CD8-positive, alpha-beta memory T cell (primary cell): Measurements from ENCODE around the gene ZIC1. TPM values are rescaled to one million over a fixed set of nuclear protein-coding genes. Genes with fewer than 3 reads are reported as not detected.

ENCODE experiments used
- CTCF ChIA-PET: fragments of 350-600 bp; sonication (Branson Sonifier 250); formaldehyde crosslinking; loops from one replicate; lab custom pipeline; 2021; ENCODE audit warnings: antibody characterized with exemption; lab: Charles Lee
- POLR2A ChIA-PET: fragments of 350-600 bp; sonication (Branson Sonifier 250); formaldehyde crosslinking; loops from one replicate; lab custom pipeline; 2021; ENCODE audit warnings: antibody characterized with exemption; lab: Charles Lee
- DNase-seq, 5 donors: peaks; one replicate each; pipeline versions ENCODE4 v3.0.0 to v3.0.0-alpha.2; 2020 to 2022; ENCODE audit warnings: mixed read lengths in 1 of 5
- H3K27ac ChIP-seq: one replicate; pipeline ENCODE4 v1.7.0; 2013; ENCODE audit warnings: low read depth, mild to moderate bottlenecking, low read length, moderate library complexity
- H3K27me3 ChIP-seq: 2 replicates; pipeline ENCODE4 v1.7.0; 2013; ENCODE audit warnings: low read length, mild to moderate bottlenecking; ENCODE audit not compliant: insufficient read depth, poor library complexity, severe bottlenecking
- H3K36me3 ChIP-seq: 2 replicates; pipeline ENCODE4 v1.7.0; 2013; ENCODE audit warnings: mild to moderate bottlenecking, low read length, moderate library complexity; ENCODE audit not compliant: insufficient read depth
- H3K4me1 ChIP-seq: 2 replicates; pipeline ENCODE4 v1.7.0; 2013; ENCODE audit warnings: mild to moderate bottlenecking, low read length, moderate library complexity; ENCODE audit not compliant: insufficient read depth
- H3K4me3 ChIP-seq: 2 replicates; pipeline ENCODE4 v1.7.0; 2013; ENCODE audit warnings: mild to moderate bottlenecking, low read length
- H3K9me3 ChIP-seq: 2 replicates; pipeline ENCODE4 v1.7.0; 2013; ENCODE audit warnings: mild to moderate bottlenecking, low read length
- H3K27ac Mint-ChIP-seq, 8 donors: one replicate each; pipeline ENCODE4 v1.8.0; 2020 to 2021; ENCODE audit warnings: mixed read lengths in 8 of 8, mild to moderate bottlenecking in 6 of 8, inconsistent platforms in 3 of 8, moderate library complexity in 3 of 8
- H3K27me3 Mint-ChIP-seq, 2 donors: one replicate each; pipeline ENCODE4 v1.8.0; 2020 to 2021; ENCODE audit warnings: mixed read lengths in 2 of 2, mild to moderate bottlenecking in 1 of 2, moderate library complexity in 1 of 2
- H3K36me3 Mint-ChIP-seq, 3 donors: one replicate each; pipeline ENCODE4 v1.8.0; 2020 to 2021; ENCODE audit warnings: mixed read lengths in 3 of 3, inconsistent platforms in 1 of 3, mild to moderate bottlenecking in 1 of 3
- H3K4me1 Mint-ChIP-seq, 3 donors: one replicate each; pipeline ENCODE4 v1.8.0; 2020 to 2021; ENCODE audit warnings: mixed read lengths in 3 of 3, inconsistent platforms in 1 of 3, mild to moderate bottlenecking in 1 of 3
- H3K4me3 Mint-ChIP-seq, 7 donors: one replicate each; pipeline ENCODE4 v1.8.0; 2020 to 2021; ENCODE audit warnings: mixed read lengths in 7 of 7, mild to moderate bottlenecking in 6 of 7, moderate library complexity in 4 of 7, inconsistent platforms in 2 of 7
- H3K9me3 Mint-ChIP-seq, 5 donors: one replicate each; pipeline ENCODE4 v1.8.0; 2020 to 2022; ENCODE audit warnings: mixed read lengths in 5 of 5, mild to moderate bottlenecking in 3 of 5, moderate library complexity in 2 of 5, inconsistent platforms in 1 of 5
- polyA plus RNA-seq: library from polyadenylated mRNA; unstranded; fragments of 300-500 nt; fragmentation: Illumina TruSeq; gene quantifications from one replicate; pipeline ENCODE4 v1.2.3, GENCODE V29; 2021
- total RNA-seq, 2 experiments: library from RNA; stranded (reverse); gene quantifications; one replicate each; pipeline ENCODE4 v1.2.3, GENCODE V29; 2021

ZIC1 gene
- total and polyA plus RNA-seq, 3 experiments from 2014 or later = not detected

DNA sequence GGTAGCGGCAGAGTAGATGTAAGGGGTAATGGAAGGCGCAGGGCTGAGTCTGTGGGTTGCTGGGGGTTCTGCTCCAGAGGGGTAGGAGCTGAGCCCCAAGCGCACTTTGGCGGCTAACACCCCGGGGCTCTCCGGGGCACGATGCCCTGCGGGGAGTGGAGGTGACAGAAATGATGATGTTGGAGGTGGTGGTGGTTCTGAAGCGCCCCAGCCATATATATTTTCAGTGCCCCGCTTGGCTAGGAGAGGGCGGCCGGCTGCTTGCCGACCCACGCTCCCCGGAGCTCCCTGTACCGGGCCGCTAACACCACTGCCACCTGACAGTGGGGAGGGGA, 12.5 kb upstream of the ZIC1 start:
- H3K27me3 ChIP-seq = peaks cover 6% of the 10 kb centered on the region
- POLR2A ChIA-PET = no interaction called here
- CTCF ChIA-PET = no interaction called here
- peaks cover 67 to 79% of the 10 kb centered on the region in 2 donors for H3K27me3 Mint-ChIP-seq
- no peak overlapping the region for H3K4me3 Mint-ChIP-seq
- no peak overlapping the region for H3K4me3 ChIP-seq
- DNase-seq = no peak
- H3K27ac Mint-ChIP-seq = no peak overlapping the region
- H3K4me1 Mint-ChIP-seq = no peaks in the 10 kb centered on the region
- peaks cover 0 to 38% (median 22%) of the 10 kb centered on the region in 5 donors for H3K9me3 Mint-ChIP-seq
- H3K36me3 ChIP-seq = no peaks in the 10 kb centered on the region
- H3K9me3 ChIP-seq = no peaks in the 10 kb centered on the region
- H3K36me3 Mint-ChIP-seq = peaks cover 0 to 4% (median 0%) of the 10 kb centered on the region in 3 donors
- no peaks in the 10 kb centered on the region for H3K4me1 ChIP-seq
- H3K27ac ChIP-seq = no peak overlapping the region

DNA sequence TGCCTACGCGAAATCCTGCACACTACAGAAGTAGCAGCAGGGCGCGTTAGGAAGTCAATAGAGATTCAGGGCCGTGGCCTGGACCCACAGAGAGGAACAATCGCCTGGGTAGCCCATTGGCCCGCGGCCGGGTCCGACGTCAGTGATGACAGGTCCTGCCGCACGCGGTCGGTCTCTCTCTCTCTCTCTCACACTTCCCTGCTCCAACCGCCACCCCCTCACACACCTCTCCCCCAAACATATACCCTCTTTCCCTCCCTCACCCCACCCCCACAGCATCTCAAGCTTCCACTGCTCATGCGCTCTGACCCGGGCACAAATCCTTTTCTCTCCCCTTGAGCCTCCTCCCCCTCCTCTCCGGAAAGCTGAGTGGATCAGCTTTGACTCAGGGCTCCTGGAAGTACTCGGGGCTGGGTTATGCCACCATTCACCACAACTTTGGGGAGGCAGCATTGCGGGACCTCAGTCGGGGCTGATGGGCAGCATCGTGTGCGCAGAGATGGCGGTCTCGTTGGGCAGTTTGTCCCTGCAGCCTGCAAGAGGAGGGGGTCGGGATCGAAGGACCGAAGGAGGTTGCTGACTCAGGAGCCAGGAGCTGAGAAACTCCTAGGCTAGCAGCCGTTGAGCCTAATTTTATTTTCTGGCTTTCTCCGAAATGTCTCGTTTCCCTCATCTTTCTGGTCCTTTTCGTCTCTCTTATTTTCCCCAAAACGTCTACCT, 11.8 kb upstream of the ZIC1 start:
- H3K27me3 Mint-ChIP-seq = peaks cover 65 to 82% of the 10 kb centered on the region in 2 donors
- Histone ChIP-seq H3K27ac (no peak overlapping the region), H3K9me3 (no peaks in the 10 kb centered on the region), H3K4me3 (no peak overlapping the region), H3K36me3 (no peaks in the 10 kb centered on the region), H3K4me1 (no peaks in the 10 kb centered on the region), H3K27me3 (peaks cover 6% of the 10 kb centered on the region)
- no peak overlapping the region for H3K4me3 Mint-ChIP-seq
- no peaks in the 10 kb centered on the region for H3K4me1 Mint-ChIP-seq
- H3K36me3 Mint-ChIP-seq = peaks cover 0 to 4% (median 0%) of the 10 kb centered on the region in 3 donors
- no peak overlapping the region for H3K27ac Mint-ChIP-seq
- POLR2A ChIA-PET = no interaction called here
- CTCF ChIA-PET = no interaction called here
- H3K9me3 Mint-ChIP-seq = peaks cover 0 to 38% (median 24%) of the 10 kb centered on the region in 5 donors
- DNase-seq = no peak

DNA sequence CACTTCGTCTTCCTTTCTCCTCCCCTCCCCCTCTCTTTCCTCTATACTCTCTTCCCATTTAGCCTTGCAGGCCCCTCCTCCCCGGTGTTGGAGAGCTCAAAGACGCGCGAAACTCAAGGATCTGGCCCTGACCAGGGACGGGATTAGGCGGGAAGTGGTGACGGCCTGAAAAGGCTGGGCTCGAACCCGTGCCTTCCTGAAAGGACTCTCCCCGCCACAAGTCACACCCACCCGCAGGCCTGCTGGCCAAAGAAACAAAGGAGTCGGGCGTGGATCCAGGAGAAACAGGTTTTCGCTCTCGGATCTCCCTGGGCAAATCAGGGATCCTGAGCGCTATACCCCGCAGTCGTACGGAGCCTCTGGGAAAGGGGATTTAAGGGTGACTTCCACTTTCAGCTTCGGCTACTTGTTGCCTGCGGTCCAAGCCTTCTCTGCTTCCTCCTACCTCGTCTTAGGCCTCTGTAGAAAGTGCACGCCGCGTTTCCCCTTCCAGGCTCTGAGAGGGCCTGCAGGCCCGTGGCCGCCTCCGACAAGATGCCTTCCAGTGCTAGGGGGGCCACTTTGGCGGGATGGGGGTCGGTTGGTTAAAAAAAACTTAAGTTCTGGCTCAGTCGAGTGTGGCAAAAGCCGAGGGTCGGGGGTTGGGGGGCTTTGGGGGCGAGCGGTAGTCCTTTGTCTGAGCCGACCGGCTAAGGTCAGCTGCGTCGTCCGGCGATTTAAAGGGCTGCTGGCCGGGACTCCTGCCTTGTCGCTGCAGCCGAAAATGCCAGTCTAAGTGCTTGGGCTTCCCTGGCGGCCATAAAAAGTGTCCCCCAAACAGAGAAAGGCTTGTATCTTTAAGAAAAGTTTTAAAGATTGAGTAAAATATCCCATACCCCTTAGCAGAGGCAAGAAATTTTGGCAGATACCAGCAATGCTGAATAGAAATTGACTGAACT, 11.0 kb upstream of the ZIC1 start:
- H3K27ac Mint-ChIP-seq = no peak overlapping the region
- H3K4me3 Mint-ChIP-seq = peak overlapping the region in 1 of 7 donors; percentile 55
- H3K9me3 Mint-ChIP-seq = peaks cover 0 to 36% (median 24%) of the 10 kb centered on the region in 5 donors
- DNase-seq = no peak
- POLR2A ChIA-PET = no interaction called here
- H3K4me1 Mint-ChIP-seq = no peaks in the 10 kb centered on the region
- Histone ChIP-seq H3K27me3 (peaks cover 6% of the 10 kb centered on the region), H3K4me1 (no peaks in the 10 kb centered on the region), H3K9me3 (no peaks in the 10 kb centered on the region), H3K27ac (no peak overlapping the region), H3K4me3 (no peak overlapping the region), H3K36me3 (no peaks in the 10 kb centered on the region)
- H3K36me3 Mint-ChIP-seq = peaks cover 0 to 4% (median 0%) of the 10 kb centered on the region in 3 donors
- CTCF ChIA-PET = no interaction called here
- H3K27me3 Mint-ChIP-seq = peaks cover 60 to 81% of the 10 kb centered on the region in 2 donors

DNA sequence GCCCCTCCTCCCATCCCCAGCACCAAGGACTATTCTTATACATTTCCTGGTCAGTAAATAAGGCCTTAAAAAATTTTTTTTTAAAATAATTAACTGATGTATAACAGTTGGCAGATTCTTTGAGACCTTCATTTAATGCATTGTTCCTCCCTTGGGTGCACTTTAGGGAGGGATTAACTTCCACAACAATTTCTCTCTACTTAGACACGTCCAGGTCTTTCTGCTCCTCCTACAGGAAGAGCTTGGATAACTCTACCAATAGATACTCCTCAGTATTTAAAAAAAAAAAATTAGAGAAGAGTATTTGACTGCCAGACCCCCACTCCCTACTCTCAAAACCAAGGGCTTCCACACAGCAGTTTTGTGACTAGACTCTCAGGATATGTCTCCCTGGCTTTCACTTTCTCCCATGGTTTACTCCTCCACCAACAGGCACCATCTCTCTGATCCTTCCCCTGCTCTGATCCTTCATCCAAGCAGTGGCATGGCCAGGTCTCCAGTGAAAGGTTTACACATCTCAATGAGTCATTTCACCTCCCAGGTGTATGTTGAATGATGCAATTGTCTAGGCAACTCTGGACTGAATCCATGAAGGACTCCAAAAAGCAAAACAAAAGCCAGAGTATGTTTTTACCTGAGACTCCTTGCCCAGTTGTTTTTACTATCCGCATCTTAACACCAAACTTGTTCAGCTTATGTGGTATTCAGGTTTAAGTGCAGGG, 10.2 kb upstream of the ZIC1 start:
- Mint-ChIP-seq H3K27me3 (peaks cover 64 to 85% of the 10 kb centered on the region in 2 donors), H3K36me3 (peaks cover 0 to 4% (median 0%) of the 10 kb centered on the region in 3 donors), H3K27ac (no peak overlapping the region), H3K4me1 (no peaks in the 10 kb centered on the region), H3K4me3 (no peak overlapping the region), H3K9me3 (peaks cover 0 to 37% (median 30%) of the 10 kb centered on the region in 5 donors)
- no peak overlapping the region for H3K27ac ChIP-seq
- no peak for DNase-seq
- no peaks in the 10 kb centered on the region for H3K36me3 ChIP-seq
- no peaks in the 10 kb centered on the region for H3K9me3 ChIP-seq
- ChIA-PET POLR2A (no interaction called here), CTCF (no interaction called here)
- H3K27me3 ChIP-seq = peaks cover 6% of the 10 kb centered on the region
- H3K4me3 ChIP-seq = no peak overlapping the region
- H3K4me1 ChIP-seq = no peaks in the 10 kb centered on the region

DNA sequence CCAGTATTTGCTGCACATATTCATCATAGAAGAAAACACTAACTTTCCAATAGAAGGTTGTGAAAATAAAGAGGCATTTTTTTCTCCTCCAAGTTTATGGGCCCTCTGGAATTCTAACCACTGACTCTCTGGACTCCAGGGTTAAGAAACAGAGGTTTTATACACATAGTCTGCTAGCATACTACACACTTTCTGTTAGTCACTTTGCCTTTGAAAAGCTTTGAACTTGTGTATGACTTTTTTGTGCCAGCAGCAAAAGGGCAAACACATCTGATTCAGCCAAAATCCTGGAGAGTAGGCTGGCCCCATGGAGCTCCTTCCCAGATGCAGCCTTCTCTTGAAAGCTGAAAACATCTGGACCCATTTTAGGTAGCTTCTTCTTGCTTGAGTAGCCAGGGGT, 9.1 kb upstream of the ZIC1 start:
- Histone ChIP-seq H3K4me1 (no peaks in the 10 kb centered on the region), H3K36me3 (no peaks in the 10 kb centered on the region), H3K9me3 (no peaks in the 10 kb centered on the region), H3K4me3 (no peak overlapping the region), H3K27ac (no peak overlapping the region), H3K27me3 (peaks cover 13% of the 10 kb centered on the region)
- POLR2A ChIA-PET = no interaction called here
- Mint-ChIP-seq H3K36me3 (peaks cover 0 to 4% (median 0%) of the 10 kb centered on the region in 3 donors), H3K9me3 (peaks cover 0 to 29% (median 26%) of the 10 kb centered on the region in 5 donors), H3K4me3 (no peak overlapping the region), H3K27ac (no peak overlapping the region), H3K27me3 (peaks cover 65 to 83% of the 10 kb centered on the region in 2 donors), H3K4me1 (no peaks in the 10 kb centered on the region)
- CTCF ChIA-PET = no interaction called here
- no peak for DNase-seq

DNA sequence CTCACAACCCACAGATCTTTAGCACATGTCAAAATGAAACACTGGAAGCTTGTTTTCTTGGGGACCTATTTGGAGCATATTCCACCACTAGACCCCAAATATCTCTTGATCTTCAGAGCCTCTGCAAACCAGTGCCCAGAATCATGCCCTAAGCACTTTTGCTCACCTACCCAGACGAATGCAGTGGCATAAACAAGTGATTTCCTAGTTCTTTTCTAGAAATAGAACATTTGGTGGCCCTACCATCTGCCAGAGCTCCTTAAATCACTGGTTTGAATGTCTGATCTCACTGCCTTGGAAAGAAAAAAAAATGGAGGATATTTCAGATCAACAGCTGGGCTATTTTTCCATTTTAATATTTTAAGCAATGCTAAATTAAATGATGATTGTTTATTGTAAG, 8.2 kb upstream of the ZIC1 start:
- Histone ChIP-seq H3K4me1 (no peaks in the 10 kb centered on the region), H3K27me3 (peaks cover 20% of the 10 kb centered on the region), H3K4me3 (no peak overlapping the region), H3K36me3 (no peaks in the 10 kb centered on the region), H3K27ac (no peak overlapping the region), H3K9me3 (no peaks in the 10 kb centered on the region)
- no peak overlapping the region for H3K27ac Mint-ChIP-seq
- no peaks in the 10 kb centered on the region for H3K4me1 Mint-ChIP-seq
- peaks cover 0 to 24% (median 21%) of the 10 kb centered on the region in 5 donors for H3K9me3 Mint-ChIP-seq
- H3K27me3 Mint-ChIP-seq = peaks cover 65 to 85% of the 10 kb centered on the region in 2 donors
- H3K4me3 Mint-ChIP-seq = no peak overlapping the region
- ChIA-PET CTCF (no interaction called here), POLR2A (no interaction called here)
- peaks cover 0 to 4% (median 0%) of the 10 kb centered on the region in 3 donors for H3K36me3 Mint-ChIP-seq
- no peak for DNase-seq

DNA sequence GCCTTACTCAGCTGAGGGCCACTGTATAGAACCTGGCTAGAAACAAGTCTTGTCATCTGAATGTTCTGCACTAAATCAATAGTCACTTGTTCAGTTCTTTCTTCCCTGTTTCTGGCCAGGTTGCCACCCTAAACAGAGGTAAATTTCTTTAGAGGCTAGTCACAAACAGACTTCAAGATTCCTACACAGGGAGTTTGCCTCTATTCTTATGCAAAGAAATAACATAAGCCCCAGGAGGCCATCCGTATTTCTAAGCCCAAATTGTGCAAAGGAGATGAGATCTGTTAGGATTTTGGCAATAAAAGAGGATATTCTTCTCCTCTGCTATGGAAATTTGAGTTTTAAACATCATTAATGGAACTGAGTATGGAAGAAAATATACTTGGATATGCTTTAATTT, 7.7 kb upstream of the ZIC1 start:
- H3K4me3 Mint-ChIP-seq = no peak overlapping the region
- H3K27me3 Mint-ChIP-seq = peaks cover 67 to 88% of the 10 kb centered on the region in 2 donors
- H3K4me1 Mint-ChIP-seq = no peaks in the 10 kb centered on the region
- Histone ChIP-seq H3K36me3 (no peaks in the 10 kb centered on the region), H3K9me3 (no peaks in the 10 kb centered on the region), H3K27ac (no peak overlapping the region), H3K4me1 (no peaks in the 10 kb centered on the region), H3K4me3 (no peak overlapping the region), H3K27me3 (peaks cover 23% of the 10 kb centered on the region)
- POLR2A ChIA-PET = no interaction called here
- peaks cover 0 to 4% (median 0%) of the 10 kb centered on the region in 3 donors for H3K36me3 Mint-ChIP-seq
- no peak for DNase-seq
- CTCF ChIA-PET = no interaction called here
- no peak overlapping the region for H3K27ac Mint-ChIP-seq
- peaks cover 0 to 26% (median 21%) of the 10 kb centered on the region in 5 donors for H3K9me3 Mint-ChIP-seq
